SK-N-SH treated with all-trans-retinoic acid at 6 μM for 48 hours (cell line): ENCODE measurements around the gene DAB1.

Source experiments
- ESRRG ChIP-seq: fragments of 250-450 bp; sonication (Bioruptor Pico); IDR thresholded peaks from 2 replicates; pipeline ENCODE4 v1.6.1; 2021; ENCODE audit warnings: mild to moderate bottlenecking
- PATZ1 ChIP-seq: fragments of 250-450 bp; sonication (Bioruptor Pico); IDR thresholded peaks from 2 replicates; pipeline ENCODE4 v1.8.0; 2020; ENCODE audit warnings: mild to moderate bottlenecking, moderate library complexity, borderline replicate concordance
- PPARA ChIP-seq: fragments of 250-450 bp; sonication (Bioruptor Pico); IDR thresholded peaks from 2 replicates; pipeline ENCODE4 v1.5.0; 2020; ENCODE audit warnings: mild to moderate bottlenecking, borderline replicate concordance
- SNAI2 ChIP-seq: fragments of 250-450 bp; sonication (Bioruptor Pico); IDR thresholded peaks from 2 replicates; pipeline ENCODE4 v1.5.0; 2020; ENCODE audit warnings: mild to moderate bottlenecking, moderate library complexity
- ZFP3 ChIP-seq: fragments of 250-450 bp; sonication (Bioruptor Pico); IDR thresholded peaks from 2 replicates; pipeline ENCODE4 v1.5.0; 2020; ENCODE audit warnings: mild to moderate bottlenecking, moderate library complexity
- ZFP30 ChIP-seq: fragments of 450-650 bp; formaldehyde crosslinking; IDR thresholded peaks from 2 replicates; pipeline ENCODE4 v1.5.0; 2022; ENCODE audit warnings: mild to moderate bottlenecking, moderate library complexity
- ZNF70 ChIP-seq: fragments of 450-650 bp; formaldehyde crosslinking; IDR thresholded peaks from 2 replicates; pipeline ENCODE4 v1.5.0; 2020; ENCODE audit warnings: mild to moderate bottlenecking, moderate library complexity

GRCh38 chr1:57124170-57124569, 299.7 kb downstream of the DAB1 start:
- TF ChIP-seq PPARA (CRISPR knock-in tag) (no peak), PATZ1 (CRISPR knock-in tag) (no peak), ESRRG (no peak), ZFP3 (no peak), SNAI2 (no peak), ZNF70 (CRISPR knock-in tag) (no peak), ZFP30 (CRISPR knock-in tag) (no peak)
